GM18907 (cell line): ENCODE results near the gene OR2T6.
A peak's percentile ranks its signal among the peaks of the same experiment; 100 is the strongest.
"Not testable (repeated sequence)": the region's sequence is repeated elsewhere in the genome, so short reads cannot be mapped to it uniquely, and the experiment has no call there.

Experiments
- ATAC-seq: cut with Tn5 transposase; IDR thresholded peaks from one replicate; pipeline ENCODE4 v1.9.1; 2021; ENCODE audit warnings: mild to moderate bottlenecking, moderate library complexity; ENCODE audit not compliant: unreplicated experiment

OR2T6 gene

GRCh38 chr1:248432201-248432600, 56.7 kb downstream of the OR2T6 start:
- ATAC-seq, result not testable (repeated sequence)

- not testable (repeated sequence) for ATAC-seq
Measured at GRCh38 chr1:248433811-248434415, 58.4 kb downstream of the OR2T6 start.

DNA sequence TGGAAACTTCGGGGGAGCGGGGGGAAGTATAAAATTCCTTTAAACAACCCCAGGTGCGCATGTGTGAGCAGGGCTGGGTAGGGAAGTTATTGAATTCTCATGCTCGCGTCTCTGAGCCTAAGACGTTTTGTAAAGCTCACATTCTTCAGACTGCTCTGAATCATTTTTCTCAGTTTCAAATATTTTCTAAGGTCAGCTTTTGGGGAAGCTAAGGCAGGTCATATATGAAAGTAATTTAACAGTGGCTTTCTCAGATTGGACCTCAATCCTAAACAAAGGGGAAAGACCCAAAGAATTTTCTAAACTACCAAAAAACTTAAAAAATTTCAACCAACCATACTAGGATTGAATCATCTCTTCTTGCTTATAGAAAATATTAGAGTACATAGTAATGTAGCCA, 59.4 kb downstream of the OR2T6 start:
- ATAC-seq, result peak; percentile 62

GRCh38 chr1:248436303-248436702, 60.8 kb downstream of the OR2T6 start:
- ATAC-seq, result not testable (repeated sequence)

GRCh38 chr1:248438668-248439067, 63.1 kb downstream of the OR2T6 start:
- peak; percentile 44 for ATAC-seq

DNA sequence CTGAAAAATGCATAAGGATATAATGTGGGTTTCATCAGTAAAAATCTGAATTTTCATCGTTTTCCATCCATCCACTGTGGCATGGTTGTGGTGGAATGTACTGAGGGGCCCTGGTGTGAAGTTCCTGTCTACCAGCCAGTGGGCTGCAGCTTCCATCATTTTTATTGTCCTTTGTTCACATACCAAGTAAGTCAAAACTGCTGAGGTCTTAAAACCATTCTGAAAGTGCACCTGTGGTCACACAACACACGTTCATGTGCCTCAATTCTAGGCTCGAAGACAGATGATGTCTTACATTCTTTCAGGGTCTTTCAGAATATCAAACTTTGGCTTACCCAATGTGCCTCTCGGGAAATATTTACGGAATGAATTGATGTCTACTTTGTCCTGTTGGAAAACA, 63.7 kb downstream of the OR2T6 start:
- ATAC-seq, result not testable (repeated sequence)
